ENCODE data around the gene CHAD.

The CHAD gene

GRCh38 chr17:50458701-50459676 is 9.7 kb downstream of the CHAD start:
- in situ Hi-C loops (cut with MboI; ENCODE audit: low sequenced_read_pairs): no loop called here

- in situ Hi-C loops (cut with MboI; ENCODE audit: low sequenced_read_pairs): no loop called here
Measured at GRCh38 chr17:50458270-50458669, 10.4 kb downstream of the CHAD start.

GRCh38 chr17:50457621-50458020 is 11.1 kb downstream of the CHAD start:
- in situ Hi-C loops (cut with MboI; ENCODE audit: low sequenced_read_pairs): no loop called here

- in situ Hi-C loops (cut with MboI; ENCODE audit: low sequenced_read_pairs): no loop called here
Measured at GRCh38 chr17:50453901-50454300, 14.8 kb downstream of the CHAD start.

GRCh38 chr17:50452630-50453300 is 15.9 kb downstream of the CHAD start:
- in situ Hi-C loops (cut with MboI; ENCODE audit: low sequenced_read_pairs): no loop called here

GRCh38 chr17:50451943-50452629 is 16.6 kb downstream of the CHAD start:
- in situ Hi-C loops (cut with MboI; ENCODE audit: low sequenced_read_pairs): no loop called here

GRCh38 chr17:50448643-50449042 is 20.0 kb downstream of the CHAD start:
- in situ Hi-C loops (cut with MboI; ENCODE audit: low sequenced_read_pairs): no loop called here

- in situ Hi-C loops (cut with MboI; ENCODE audit: low sequenced_read_pairs): no loop called here
Measured at GRCh38 chr17:50447870-50448595, 20.6 kb downstream of the CHAD start.

GRCh38 chr17:50445730-50446325 is 22.9 kb downstream of the CHAD start:
- in situ Hi-C loops (cut with MboI; ENCODE audit: low sequenced_read_pairs): no loop called here

GRCh38 chr17:50444841-50445715 is 23.6 kb downstream of the CHAD start:
- in situ Hi-C loops (cut with MboI; ENCODE audit: low sequenced_read_pairs): no loop called here

GRCh38 chr17:50443505-50443974 is 25.1 kb downstream of the CHAD start:
- in situ Hi-C loops (cut with MboI; ENCODE audit: low sequenced_read_pairs): no loop called here

- in situ Hi-C loops (cut with MboI; ENCODE audit: low sequenced_read_pairs): no loop called here
Measured at GRCh38 chr17:50440838-50441829, 27.5 kb downstream of the CHAD start.

- in situ Hi-C loops (cut with MboI; ENCODE audit: low sequenced_read_pairs): no loop called here
Measured at GRCh38 chr17:50440172-50440837, 28.4 kb downstream of the CHAD start.

GRCh38 chr17:50439008-50439407 is 29.7 kb downstream of the CHAD start:
- in situ Hi-C loops (cut with MboI; ENCODE audit: low sequenced_read_pairs): no loop called here

GRCh38 chr17:50437409-50437808 is 31.3 kb downstream of the CHAD start:
- in situ Hi-C loops (cut with MboI; ENCODE audit: low sequenced_read_pairs): no loop called here

GRCh38 chr17:50432125-50432762 is 36.4 kb downstream of the CHAD start:
- in situ Hi-C loops (cut with MboI; ENCODE audit: low sequenced_read_pairs): no loop called here

All from HL-60/S4 treated with retinoic acid at 250 ng/mL for 4 days and 3 days (cell line).